ENCODE measurements around the gene NARS2. TPM values are rescaled to one million over a fixed set of nuclear protein-coding genes. Genes with fewer than 3 reads are reported as not detected.

NARS2 gene
- total RNA-seq, 1 experiment from 2014 or later: 46.7 TPM

GRCh38 chr11:78472905-78473304 is 101.8 kb downstream of the NARS2 start:
- H3K9me3 ChIP-seq (ENCODE audit: low read depth, low read length, poor library complexity, severe bottlenecking): no peaks in the 10 kb centered on the region
- no peak overlapping the region for H3K27ac ChIP-seq (ENCODE audit: low read depth, low read length, poor library complexity, severe bottlenecking)
- BruUV-seq (replicated peaks): no TSS peak
- ChIA-PET CTCF (no interaction called here), POLR2A (ENCODE audit: low non-redundant PET) (no interaction called here)
- H3K4me1 ChIP-seq (ENCODE audit: insufficient read depth, low read length, poor library complexity, severe bottlenecking): peaks cover 20% of the 10 kb centered on the region
- TF ChIP-seq EZH2 (IDR thresholded peaks at IDR 0.05; ENCODE audit: borderline replicate concordance, low read depth, low read length, poor library complexity, severe bottlenecking) (no peak), CTCF (conservative IDR thresholded peaks at IDR 0.05; ENCODE audit: low read depth, low read length) (no peak)
- intact Hi-C loops (cut with micrococcal nuclease; ENCODE audit: unreplicated experiment): no loop called here
- DNase-seq (ENCODE audit: low spot score): no peak
- no peak overlapping the region for H3K4me3 ChIP-seq (ENCODE audit: low read depth, low read length, poor library complexity, severe bottlenecking)
- no peaks in the 10 kb centered on the region for H3K27me3 ChIP-seq (replicated peaks; ENCODE audit: insufficient read depth, low read depth, low read length, poor library complexity)
- H3K36me3 ChIP-seq (ENCODE audit: insufficient read depth, low read length, poor library complexity, severe bottlenecking): peaks cover 5% of the 10 kb centered on the region

GRCh38 chr11:78472382-78472781 is 102.3 kb downstream of the NARS2 start:
- no TSS peak for BruUV-seq (replicated peaks)
- peaks cover 14% of the 10 kb centered on the region for H3K4me1 ChIP-seq (ENCODE audit: insufficient read depth, low read length, poor library complexity, severe bottlenecking)
- DNase-seq (ENCODE audit: low spot score): no peak
- H3K27ac ChIP-seq (ENCODE audit: low read depth, low read length, poor library complexity, severe bottlenecking): no peak overlapping the region
- CTCF ChIA-PET: no interaction called here
- no peaks in the 10 kb centered on the region for H3K9me3 ChIP-seq (ENCODE audit: low read depth, low read length, poor library complexity, severe bottlenecking)
- POLR2A ChIA-PET (ENCODE audit: low non-redundant PET): no interaction called here
- H3K4me3 ChIP-seq (ENCODE audit: low read depth, low read length, poor library complexity, severe bottlenecking): no peak overlapping the region
- no peaks in the 10 kb centered on the region for H3K27me3 ChIP-seq (replicated peaks; ENCODE audit: insufficient read depth, low read depth, low read length, poor library complexity)
- H3K36me3 ChIP-seq (ENCODE audit: insufficient read depth, low read length, poor library complexity, severe bottlenecking): peaks cover 5% of the 10 kb centered on the region
- intact Hi-C loops (cut with micrococcal nuclease; ENCODE audit: unreplicated experiment): no loop called here
- TF ChIP-seq EZH2 (IDR thresholded peaks at IDR 0.05; ENCODE audit: borderline replicate concordance, low read depth, low read length, poor library complexity, severe bottlenecking): no peak
- no peak for TF ChIP-seq CTCF (conservative IDR thresholded peaks at IDR 0.05; ENCODE audit: low read depth, low read length)

- POLR2A ChIA-PET (ENCODE audit: low non-redundant PET): no interaction called here
- CTCF ChIA-PET: interaction anchor here (0.6 kb wide), 1 partner anchor 361 kb away, joined by 3 read pairs; no protein-coding TSS in a partner anchor
These were observed 103.7 kb downstream of the NARS2 start for GRCh38 chr11:78470861-78471442.

More at GRCh38 chr11:78470861-78471442, 103.7 kb downstream of the NARS2 start:
- Histone ChIP-seq H3K4me3 (ENCODE audit: low read depth, low read length, poor library complexity, severe bottlenecking) (no peak overlapping the region), H3K4me1 (ENCODE audit: insufficient read depth, low read length, poor library complexity, severe bottlenecking) (peaks cover 14% of the 10 kb centered on the region), H3K9me3 (ENCODE audit: low read depth, low read length, poor library complexity, severe bottlenecking) (no peaks in the 10 kb centered on the region), H3K27ac (ENCODE audit: low read depth, low read length, poor library complexity, severe bottlenecking) (no peak overlapping the region), H3K36me3 (ENCODE audit: insufficient read depth, low read length, poor library complexity, severe bottlenecking) (peaks cover 5% of the 10 kb centered on the region), H3K27me3 (replicated peaks; ENCODE audit: insufficient read depth, low read depth, low read length, poor library complexity) (no peaks in the 10 kb centered on the region)
- TF ChIP-seq EZH2 (IDR thresholded peaks at IDR 0.05; ENCODE audit: borderline replicate concordance, low read depth, low read length, poor library complexity, severe bottlenecking): no peak
- no peak for TF ChIP-seq CTCF (conservative IDR thresholded peaks at IDR 0.05; ENCODE audit: low read depth, low read length)
- intact Hi-C loops (cut with micrococcal nuclease; ENCODE audit: unreplicated experiment): no loop called here
- DNase-seq (ENCODE audit: low spot score): no peak
- no TSS peak for BruUV-seq (replicated peaks)
